HFFc6 (cell line): Measurements from ENCODE around the gene KRTAP19-1. TPM values are rescaled to one million over a fixed set of nuclear protein-coding genes. Genes with fewer than 3 reads are reported as not detected.
A peak's percentile ranks its signal among the peaks of the same experiment; 100 is the strongest.

ENCODE experiments used
- DNase-seq: peaks from one replicate; pipeline ENCODE4 v3.0.0-alpha.2; 2018
- H3K27ac Mint-ChIP-seq: 2 replicates; pipeline ENCODE4 v1.8.0; 2020; ENCODE audit warnings: mild to moderate bottlenecking, mixed read lengths
- H3K27me3 Mint-ChIP-seq: 2 replicates; pipeline ENCODE4 v1.8.0; 2021; ENCODE audit warnings: mild to moderate bottlenecking, moderate library complexity, mixed read lengths; ENCODE audit not compliant: insufficient read depth
- H3K36me3 Mint-ChIP-seq: 2 replicates; pipeline ENCODE4 v1.8.0; 2021; ENCODE audit warnings: low read depth, mixed read lengths
- H3K4me1 Mint-ChIP-seq: 2 replicates; pipeline ENCODE4 v1.8.0; 2020; ENCODE audit warnings: low read depth, mixed read lengths
- H3K4me3 Mint-ChIP-seq: 2 replicates; pipeline ENCODE4 v1.8.0; 2020; ENCODE audit warnings: mild to moderate bottlenecking, moderate library complexity, mixed read lengths
- H3K9me3 Mint-ChIP-seq: 2 replicates; pipeline ENCODE4 v1.8.0; 2020; ENCODE audit warnings: mild to moderate bottlenecking, mixed read lengths
- CTCF ChIP-seq: fragments of 200-600 bp; sonication (generic); IDR thresholded peaks from 2 replicates; pipeline ENCODE4 v1.5.0; 2021; ENCODE audit warnings: antibody characterized with exemption, mild to moderate bottlenecking
- total RNA-seq, 6 experiments: library from RNA; stranded (reverse); fragmentation: NEBNext Ultra II Directional; extraction: Animal tissue kit (Norgen Biotek cat#: 25700); gene quantifications; 2 replicates in 1 of 6; 3 replicates in 5 of 6; pipeline ENCODE4 v1.2.3, GENCODE V29; 2021

KRTAP19-1 gene
- total RNA-seq, 6 experiments from 2014 or later, result not detected

DNA sequence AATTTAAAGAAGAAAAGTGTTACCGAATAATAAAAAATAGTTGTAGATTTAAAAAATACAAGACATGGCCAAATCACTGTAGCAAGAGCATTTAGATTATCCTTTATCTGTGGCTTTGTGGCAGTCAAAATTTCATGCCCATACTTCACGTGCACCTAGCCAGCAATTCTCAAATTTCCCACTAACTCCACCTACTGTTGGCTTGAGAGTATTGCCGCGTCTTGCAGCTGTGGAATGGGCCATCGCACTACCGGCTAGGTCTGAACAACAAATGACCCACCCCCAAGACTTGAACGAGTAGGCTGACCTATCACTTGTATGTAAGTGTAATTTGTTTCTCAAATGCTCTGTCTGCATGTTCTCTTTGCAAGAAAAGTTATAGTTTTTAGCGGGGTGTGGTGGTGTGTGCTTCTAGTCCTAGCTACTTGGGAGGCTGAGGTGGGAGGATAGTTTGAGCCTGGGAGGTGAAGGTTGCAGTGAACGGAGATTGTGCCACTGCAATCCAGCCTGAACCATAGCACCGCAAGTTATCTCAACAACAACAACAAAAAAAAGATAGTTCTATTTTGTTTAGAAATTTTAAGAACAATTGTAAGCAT is 46.0 kb downstream of the KRTAP19-1 start:
- no peak overlapping the region for H3K4me3 Mint-ChIP-seq
- H3K36me3 Mint-ChIP-seq, result peaks cover 5% of the 10 kb centered on the region; the same call in 1 of the 2 replicates
- peaks cover 46% of the 10 kb centered on the region for H3K9me3 Mint-ChIP-seq
- no peak overlapping the region for H3K27ac Mint-ChIP-seq
- no peaks in the 10 kb centered on the region for H3K27me3 Mint-ChIP-seq
- no peak for DNase-seq
- H3K4me1 Mint-ChIP-seq, result no peaks in the 10 kb centered on the region
- peak; percentile 49; the same call in 1 of the 2 replicates for TF ChIP-seq CTCF

GRCh38 chr21:30430170-30430655 is 50.0 kb downstream of the KRTAP19-1 start, which contains the start of gene KRTAP13-4:
Gene KRTAP13-4, plus strand, starts transcription at chr21:30430220. Its CDS starts 56 bp downstream, at chr21:30430276.
- no peak for DNase-seq
- Mint-ChIP-seq H3K27ac (no peak within 1 kb of the TSS), H3K4me3 (no peak within 1 kb of the TSS), H3K9me3 (peaks cover 53% of the 10 kb centered on the region), H3K4me1 (no peaks in the 10 kb centered on the region), H3K36me3 (no peaks in the 10 kb centered on the region), H3K27me3 (no peaks in the 10 kb centered on the region)
- TF ChIP-seq CTCF, result no peak

Other genes starting within 250 kb of the KRTAP19-1 start
- not detected for gene KRTAP24-1, start 197.4 kb downstream of the KRTAP19-1 start, total RNA-seq
- gene KRTAP25-1, start 190.9 kb downstream of the KRTAP19-1 start, total RNA-seq, result not detected
- not detected for gene KRTAP26-1, start 160.1 kb downstream of the KRTAP19-1 start, total RNA-seq
- not detected for gene KRTAP27-1, start 142.7 kb downstream of the KRTAP19-1 start, total RNA-seq
- gene KRTAP23-1, start 131.8 kb downstream of the KRTAP19-1 start, total RNA-seq, result not detected
- not detected for gene KRTAP13-2, start 108.1 kb downstream of the KRTAP19-1 start, total RNA-seq
- gene KRTAP13-1, start 84.3 kb downstream of the KRTAP19-1 start, total RNA-seq, result not detected
- not detected for gene KRTAP13-3, start 54.4 kb downstream of the KRTAP19-1 start, total RNA-seq
- gene KRTAP13-4, start 50.1 kb downstream of the KRTAP19-1 start, total RNA-seq, result not detected
- gene KRTAP15-1, start 40.1 kb downstream of the KRTAP19-1 start, total RNA-seq, result not detected
- gene KRTAP19-2, start 7.1 kb upstream of the KRTAP19-1 start, total RNA-seq, result not detected
- not detected for gene KRTAP19-3, start 11.6 kb upstream of the KRTAP19-1 start, total RNA-seq
- not detected for gene KRTAP19-4, start 16.8 kb upstream of the KRTAP19-1 start, total RNA-seq
- not detected for gene KRTAP19-5, start 21.8 kb upstream of the KRTAP19-1 start, total RNA-seq
- gene KRTAP19-6, start 61.5 kb upstream of the KRTAP19-1 start, total RNA-seq, result not detected
- not detected for gene KRTAP19-7, start 80.9 kb upstream of the KRTAP19-1 start, total RNA-seq
- not detected for gene KRTAP22-2, start 110.0 kb upstream of the KRTAP19-1 start, total RNA-seq
- gene KRTAP6-3, start 112.1 kb upstream of the KRTAP19-1 start, total RNA-seq, result not detected
- gene KRTAP6-2, start 118.5 kb upstream of the KRTAP19-1 start, total RNA-seq, result not detected
- gene KRTAP22-1, start 120.7 kb upstream of the KRTAP19-1 start, total RNA-seq, result not detected
- not detected for gene KRTAP6-1, start 133.6 kb upstream of the KRTAP19-1 start, total RNA-seq
- gene KRTAP20-1, start 136.1 kb upstream of the KRTAP19-1 start, total RNA-seq, result not detected
- not detected for gene KRTAP20-4, start 140.3 kb upstream of the KRTAP19-1 start, total RNA-seq
- gene KRTAP20-2, start 154.8 kb upstream of the KRTAP19-1 start, total RNA-seq, result not detected
- not detected for gene KRTAP20-3, start 162.5 kb upstream of the KRTAP19-1 start, total RNA-seq
- not detected for gene KRTAP21-3, start 238.4 kb upstream of the KRTAP19-1 start, total RNA-seq